HG03571 (cell line): Measurements from ENCODE around the gene TRERF1.

Source experiments
- ATAC-seq: cut with Tn5 transposase; IDR thresholded peaks from one replicate; pipeline ENCODE4 v1.9.1; 2021; ENCODE audit not compliant: unreplicated experiment

The TRERF1 gene

GRCh38 chr6:42368181-42368580 lies 83.5 kb downstream of the TRERF1 start:
- ATAC-seq, result no peak

GRCh38 chr6:42367353-42368011 lies 84.2 kb downstream of the TRERF1 start:
- peak; percentile 76 for ATAC-seq

GRCh38 chr6:42366999-42367352 lies 84.8 kb downstream of the TRERF1 start:
- no peak for ATAC-seq

DNA sequence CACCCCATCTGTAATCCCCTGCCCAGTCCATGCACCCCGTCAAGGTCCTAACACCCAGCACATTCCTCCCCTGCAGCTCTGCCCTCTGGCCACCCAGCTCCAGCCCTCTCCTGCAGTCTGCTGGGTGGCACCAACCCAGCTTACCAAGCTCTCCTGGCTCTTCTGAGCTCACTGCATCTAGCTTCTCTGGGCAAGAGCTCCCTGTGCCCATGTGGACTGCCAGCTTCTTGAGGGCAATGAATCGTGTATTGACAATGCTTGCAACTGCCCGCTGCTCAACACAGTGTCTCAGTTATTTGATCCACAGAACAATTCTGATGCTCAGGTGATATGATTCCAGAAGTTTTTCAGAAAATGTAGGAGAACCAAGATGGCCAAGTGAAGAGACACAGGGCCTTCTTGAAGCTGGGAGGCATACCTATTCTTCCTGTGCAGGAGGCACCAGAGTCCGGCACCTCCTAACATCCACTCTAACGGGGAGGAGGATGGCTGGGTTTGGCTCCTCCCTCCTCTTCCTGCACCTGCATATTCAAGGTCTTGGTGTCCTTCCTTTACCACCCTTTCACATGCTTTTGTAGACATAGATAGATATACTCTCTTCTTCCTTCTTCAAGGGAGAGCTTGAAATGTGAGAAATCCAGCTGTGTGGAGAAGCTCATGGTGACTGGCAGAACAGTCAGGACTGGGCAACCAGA lies 85.6 kb downstream of the TRERF1 start:
- no peak for ATAC-seq

GRCh38 chr6:42365021-42365420 lies 86.7 kb downstream of the TRERF1 start:
- no peak for ATAC-seq

DNA sequence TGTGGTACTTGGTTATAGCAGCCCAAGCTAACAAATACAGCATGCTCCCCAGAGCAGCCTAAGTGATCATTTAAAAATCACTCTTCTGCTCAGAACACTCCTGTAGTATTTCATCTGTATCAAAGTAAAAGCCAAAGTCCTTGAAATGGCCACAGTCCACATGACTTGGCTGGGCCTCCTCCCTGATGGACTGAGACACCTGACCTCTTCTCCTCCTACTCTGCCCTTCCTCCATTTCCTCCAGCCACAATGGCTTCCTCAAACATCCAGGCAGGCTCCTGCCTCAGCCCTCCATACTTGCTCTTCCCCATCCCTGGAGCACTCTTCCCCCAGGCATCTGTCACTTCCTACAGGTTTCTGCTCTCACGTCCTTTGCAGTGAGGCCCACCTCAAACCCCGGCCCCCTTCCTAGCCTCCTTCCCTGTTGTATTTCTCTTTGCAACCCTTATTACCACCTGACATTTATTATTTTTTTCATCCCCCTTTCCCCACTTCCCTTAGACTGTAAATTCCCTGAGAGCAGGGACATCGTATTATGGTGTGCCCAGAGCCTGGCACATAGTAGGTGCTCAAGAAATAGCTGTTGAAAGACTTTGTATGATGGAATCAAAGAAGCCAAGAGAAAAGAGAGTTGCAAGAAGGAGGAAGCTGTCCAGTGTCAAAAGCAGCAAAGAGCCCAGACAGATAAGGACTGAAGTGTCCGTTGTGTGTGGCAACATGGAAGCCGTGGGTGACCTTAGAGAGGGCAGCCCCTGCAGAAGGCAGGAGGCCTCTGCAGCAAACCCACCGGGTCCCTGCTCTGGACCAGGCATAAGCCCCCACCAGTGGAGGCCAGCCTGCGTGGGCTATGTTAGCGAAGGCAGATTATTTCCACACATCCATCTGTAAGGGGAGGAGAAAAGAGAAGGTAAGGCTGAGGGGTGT lies 87.5 kb downstream of the TRERF1 start:
- ATAC-seq, result no peak

DNA sequence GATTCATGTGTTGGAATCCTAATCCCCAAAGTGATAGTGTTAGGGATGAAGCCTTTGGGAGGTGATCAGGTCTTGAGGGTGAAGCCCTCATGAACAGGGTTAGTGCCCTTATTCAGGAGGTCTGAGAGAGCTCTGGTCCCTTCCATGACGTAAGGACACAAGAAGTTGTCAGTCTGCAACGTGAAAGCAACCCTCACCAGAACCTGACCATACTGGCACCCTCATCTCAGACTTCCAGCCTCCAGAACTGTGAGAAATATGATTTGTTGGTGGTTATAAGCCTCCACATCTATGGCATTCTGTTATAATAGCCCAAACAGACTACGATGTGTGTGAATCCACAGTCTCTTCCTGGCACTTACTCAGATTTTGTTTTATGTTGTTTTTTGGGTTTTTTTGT lies 90.7 kb downstream of the TRERF1 start:
- ATAC-seq, result no peak

GRCh38 chr6:42359021-42359420 lies 92.7 kb downstream of the TRERF1 start:
- ATAC-seq, result no peak

DNA sequence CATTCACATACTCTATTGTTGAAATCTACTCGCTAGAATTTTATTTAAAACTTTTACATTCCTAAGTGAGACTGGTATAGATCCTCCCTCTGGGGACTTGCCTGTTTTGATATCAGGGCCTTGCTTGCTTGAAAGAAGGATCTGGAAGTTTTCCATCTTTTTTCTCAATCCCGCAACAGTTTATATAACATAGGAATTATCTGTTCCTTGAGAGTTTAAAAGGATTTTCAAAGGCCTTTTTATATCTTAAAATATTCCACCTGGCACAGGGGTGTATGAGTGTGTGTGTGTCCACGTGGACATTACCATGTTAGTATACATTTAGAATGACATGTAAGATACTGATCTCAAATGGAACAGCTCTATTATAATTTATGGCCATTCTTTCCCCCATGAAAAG lies 96.3 kb downstream of the TRERF1 start:
- no peak for ATAC-seq

GRCh38 chr6:42354702-42355101 lies 97.0 kb downstream of the TRERF1 start:
- ATAC-seq, result no peak

DNA sequence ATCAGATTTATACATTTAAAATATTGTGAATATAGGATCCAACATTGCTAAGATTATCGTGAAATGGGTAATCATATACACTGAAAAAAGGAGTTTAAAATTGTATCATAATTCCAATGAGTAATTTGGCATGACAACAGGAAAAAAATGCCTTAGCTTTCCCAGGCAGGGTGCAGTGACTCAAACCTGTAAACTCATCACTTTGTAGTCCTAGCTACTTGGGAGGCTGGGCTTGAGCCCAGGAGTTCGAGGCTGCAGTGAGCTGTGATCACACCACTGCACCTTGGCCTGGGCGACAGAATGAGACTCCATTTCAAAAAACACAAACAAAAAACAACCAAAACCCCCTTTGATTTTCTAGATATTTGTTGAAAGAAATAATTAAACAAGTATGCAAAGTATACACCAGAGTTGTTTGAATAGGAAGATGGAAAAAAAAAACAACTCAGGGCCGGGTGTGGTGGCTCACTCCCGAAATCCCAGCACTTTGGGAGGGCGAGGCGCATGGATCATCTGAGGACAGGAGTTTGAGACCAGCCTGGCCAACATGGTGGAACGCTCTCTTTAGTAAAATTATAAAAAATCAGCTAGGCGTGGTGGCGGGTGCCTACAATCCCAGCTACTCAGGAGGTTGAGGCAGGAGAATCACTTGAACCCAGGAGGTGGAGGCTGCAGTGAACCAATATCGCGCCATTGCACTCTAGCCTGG lies 98.7 kb downstream of the TRERF1 start:
- no peak for ATAC-seq

GRCh38 chr6:42350911-42351310 lies 100.8 kb downstream of the TRERF1 start:
- ATAC-seq, result no peak

DNA sequence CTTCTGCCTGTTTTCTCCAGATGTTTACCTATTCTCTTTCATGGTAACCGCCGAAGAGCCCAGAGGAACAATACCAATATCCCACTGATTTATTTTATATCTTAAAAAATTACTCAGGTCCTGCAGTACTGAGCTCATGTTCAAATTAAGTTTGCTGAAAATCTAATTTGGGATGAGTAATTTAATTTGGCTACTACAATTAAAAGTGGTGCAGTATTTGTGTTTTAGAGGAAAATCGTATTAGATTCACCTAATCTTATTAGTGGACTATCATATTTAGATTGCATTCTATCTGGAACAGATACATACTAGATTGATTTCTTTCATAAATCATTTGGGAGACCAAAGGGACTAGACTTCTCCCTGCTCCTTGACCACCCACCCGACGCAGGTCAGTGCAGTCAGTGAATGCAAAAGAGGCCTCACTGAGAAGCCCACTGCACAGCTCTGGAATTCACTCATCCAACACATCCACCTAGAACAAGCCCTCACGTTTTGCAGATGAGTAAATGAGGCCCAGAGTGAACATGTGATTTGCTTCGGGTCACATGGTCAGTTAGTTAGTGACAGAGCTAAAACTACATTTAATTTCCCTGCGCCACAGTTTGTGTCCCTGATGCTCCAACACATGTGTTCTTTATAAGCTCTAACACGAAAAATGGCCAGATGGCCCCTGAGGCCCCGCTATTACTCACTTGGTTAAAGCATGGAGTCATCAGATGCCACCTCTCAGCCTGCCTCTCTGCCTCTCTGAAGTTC lies 101.8 kb downstream of the TRERF1 start:
- no peak for ATAC-seq

DNA sequence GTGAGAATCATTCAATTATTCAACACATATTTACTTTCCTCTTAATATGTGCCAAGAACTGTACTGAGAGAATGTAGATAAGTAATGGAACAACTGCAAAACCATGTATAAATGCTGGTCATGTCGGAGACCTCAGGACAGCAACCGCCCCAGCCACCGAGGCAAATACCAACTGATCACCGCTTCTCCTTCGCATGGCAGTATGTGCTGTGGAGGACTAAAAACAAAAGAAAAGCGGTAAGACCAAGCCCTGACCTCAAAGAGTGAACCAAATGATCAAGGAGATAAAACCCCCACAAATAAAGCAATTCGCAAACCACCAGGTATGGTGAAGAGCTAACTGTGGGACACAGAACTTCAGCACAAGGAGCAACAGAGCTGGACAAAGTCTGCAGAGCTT lies 104.3 kb downstream of the TRERF1 start:
- no peak for ATAC-seq

- ATAC-seq, result no peak
These were observed 105.9 kb downstream of the TRERF1 start for GRCh38 chr6:42345696-42346416.

GRCh38 chr6:42344756-42345155 lies 107.0 kb downstream of the TRERF1 start:
- ATAC-seq, result no peak

DNA sequence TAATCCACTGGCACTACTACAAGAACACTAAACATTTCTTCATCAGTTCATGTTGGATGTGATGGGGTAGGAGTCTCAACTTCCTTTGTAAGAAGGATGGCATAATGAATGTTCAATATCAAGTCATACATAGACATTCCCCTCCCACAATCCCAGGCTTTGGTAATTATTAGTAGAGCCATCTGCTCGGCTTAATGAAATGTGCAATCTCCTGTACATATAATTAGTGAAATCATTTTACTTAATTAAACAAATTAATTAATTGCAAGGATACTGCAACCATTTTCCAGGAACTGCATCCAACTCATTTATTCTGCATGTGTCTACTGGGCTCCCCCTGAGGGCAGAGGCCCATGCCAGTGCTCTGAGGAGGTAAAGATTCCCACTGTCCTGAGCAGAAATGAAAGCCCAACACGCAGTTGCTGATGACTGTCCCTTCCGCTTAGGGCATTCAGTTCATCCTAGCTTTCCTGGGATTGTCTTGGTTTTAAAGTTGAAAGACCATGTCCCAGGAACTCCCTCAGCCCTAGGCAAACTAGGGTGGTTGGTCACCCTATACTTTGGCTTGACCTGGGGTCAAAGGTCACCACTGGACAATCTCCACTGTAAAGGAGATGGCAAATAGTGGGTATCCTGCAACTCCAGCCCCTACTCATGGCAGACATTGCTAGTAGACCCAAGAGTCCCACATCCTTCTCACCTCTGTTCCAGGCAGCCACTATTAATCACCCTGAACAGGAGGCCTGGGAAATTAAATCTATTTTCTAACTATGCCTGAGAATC lies 109.8 kb downstream of the TRERF1 start:
- ATAC-seq, result no peak

DNA sequence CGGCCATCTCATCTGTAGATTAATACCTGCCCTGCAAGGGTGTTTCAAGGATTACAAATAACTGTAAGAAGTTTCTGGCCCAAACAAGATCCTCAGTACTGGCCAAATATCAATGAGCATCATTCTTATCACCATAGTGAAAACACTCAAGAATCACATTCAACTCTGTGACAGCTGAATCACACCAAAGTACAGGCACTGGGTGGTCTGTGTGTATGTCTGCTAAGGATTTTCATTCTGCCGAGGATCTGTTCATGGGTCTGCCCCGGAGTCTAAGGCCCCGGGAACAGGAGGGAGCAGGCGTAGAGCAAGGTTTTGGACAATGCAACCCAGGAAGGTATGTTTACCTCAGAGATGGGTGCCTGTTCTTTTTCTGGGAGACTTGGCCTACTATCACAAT lies 110.5 kb downstream of the TRERF1 start:
- ATAC-seq, result no peak

DNA sequence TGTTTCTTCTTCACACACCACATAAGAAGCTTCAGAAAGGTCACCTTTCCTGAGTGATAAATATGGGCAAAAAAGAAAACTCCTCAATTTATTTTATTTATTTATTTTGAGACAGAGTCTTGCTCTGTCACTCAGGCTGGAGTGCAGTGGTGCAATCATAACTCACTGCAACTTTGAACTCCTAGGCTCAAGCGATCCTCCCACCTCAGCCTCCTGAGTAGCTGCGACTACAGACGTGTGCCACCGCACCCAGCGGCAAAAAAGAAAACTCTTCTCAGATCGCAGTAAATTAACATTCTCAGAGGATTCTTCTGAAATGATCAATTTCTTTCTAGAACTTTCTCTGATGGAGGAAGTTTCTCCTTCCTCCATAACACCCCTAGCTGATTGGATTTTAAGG lies 111.2 kb downstream of the TRERF1 start:
- ATAC-seq, result no peak
